ENCODE results near the gene PIKFYVE. TPM values are rescaled to one million over a fixed set of nuclear protein-coding genes. Genes with fewer than 3 reads are reported as not detected.

Gene PIKFYVE
- total RNA-seq, 2 experiments from 2014 or later, result 29.7 to 50.0 TPM

- Histone ChIP-seq H3K9me3 (ENCODE audit: low read length) (peaks cover 5% of the 10 kb centered on the region; the same call in 1 of the 2 replicates), H3K36me3 (ENCODE audit: insufficient read depth, low read length) (peaks cover 47% of the 10 kb centered on the region), H3K4me2 (ENCODE audit: low read length) (no peak overlapping the region), H3K27ac (ENCODE audit: low read depth, low read length, poor library complexity, severe bottlenecking) (no peak overlapping the region), H3K9me2 (ENCODE audit: insufficient read depth, low read length) (no peaks in the 10 kb centered on the region), H3K79me2 (ENCODE audit: insufficient read depth, low read depth, low read length) (no peaks in the 10 kb centered on the region), H2AFZ (ENCODE audit: low read length) (no peak overlapping the region), H4K20me1 (ENCODE audit: insufficient read depth, low read length) (no peaks in the 10 kb centered on the region), H3K4me1 (ENCODE audit: insufficient read depth, low read length, poor library complexity, severe bottlenecking) (no peaks in the 10 kb centered on the region), H3K4me3 (ENCODE audit: low read depth, low read length, poor library complexity, severe bottlenecking) (no peak overlapping the region)
- BruUV-seq (replicated peaks), result no TSS peak
- DNase-seq (ENCODE audit: low spot score), result no peak
- ChIA-PET POLR2A (interaction anchor here (1.3 to 1.5 kb wide), 2 partner anchors 8 to 38 kb away, joined by 4 to 6 read pairs; no protein-coding TSS in a partner anchor), CTCF (ENCODE audit: unreplicated experiment) (no interaction called here)
- no peak for TF ChIP-seq EZH2phosphoT487 (IDR thresholded peaks at IDR 0.05; ENCODE audit: borderline replicate concordance, low read depth, low read length)
- TF ChIP-seq CTCF (conservative IDR thresholded peaks at IDR 0.05; ENCODE audit: low read length), result no peak
- intact Hi-C loops (cut with micrococcal nuclease; ENCODE audit: unreplicated experiment), result loop anchor here (10.0 kb wide), 1 partner anchor 184 kb away; no protein-coding TSS in a partner anchor
Observed at GRCh38 chr2:208358758-208359631, 92.9 kb downstream of the PIKFYVE start.

GRCh38 chr2:208359632-208359986, 93.6 kb downstream of the PIKFYVE start:
- H3K36me3 ChIP-seq (ENCODE audit: insufficient read depth, low read length), result peaks cover 40% of the 10 kb centered on the region
- DNase-seq (ENCODE audit: low spot score), result no peak
- no peak overlapping the region for H3K27ac ChIP-seq (ENCODE audit: low read depth, low read length, poor library complexity, severe bottlenecking)
- H3K9me3 ChIP-seq (ENCODE audit: low read length), result peaks cover 6% of the 10 kb centered on the region; the same call in 1 of the 2 replicates
- H3K4me3 ChIP-seq (ENCODE audit: low read depth, low read length, poor library complexity, severe bottlenecking), result no peak overlapping the region
- no peaks in the 10 kb centered on the region for H3K4me1 ChIP-seq (ENCODE audit: insufficient read depth, low read length, poor library complexity, severe bottlenecking)
- H3K4me2 ChIP-seq (ENCODE audit: low read length), result no peak overlapping the region
- intact Hi-C loops (cut with micrococcal nuclease; ENCODE audit: unreplicated experiment), result loop anchor here (10.0 kb wide), 1 partner anchor 185 kb away; no protein-coding TSS in a partner anchor
- H3K79me2 ChIP-seq (ENCODE audit: insufficient read depth, low read depth, low read length), result no peaks in the 10 kb centered on the region
- no peaks in the 10 kb centered on the region for H4K20me1 ChIP-seq (ENCODE audit: insufficient read depth, low read length)
- H2AFZ ChIP-seq (ENCODE audit: low read length), result no peak overlapping the region
- H3K9me2 ChIP-seq (ENCODE audit: insufficient read depth, low read length), result no peaks in the 10 kb centered on the region
- CTCF ChIA-PET (ENCODE audit: unreplicated experiment), result no interaction called here
- BruUV-seq (replicated peaks), result no TSS peak
- POLR2A ChIA-PET, result no interaction called here
- TF ChIP-seq EZH2phosphoT487 (IDR thresholded peaks at IDR 0.05; ENCODE audit: borderline replicate concordance, low read depth, low read length) (no peak), CTCF (conservative IDR thresholded peaks at IDR 0.05; ENCODE audit: low read length) (no peak)

Data from OCI-LY7 (cell line).